Suprapubic skin (tissue), 4 donors: ENCODE results near the gene CALM1. TPM values are rescaled to one million over a fixed set of nuclear protein-coding genes. Genes with fewer than 3 reads are reported as not detected.
A peak's percentile ranks its signal among the peaks of the same experiment; 100 is the strongest.

Experiments used
- DNase-seq, 2 donors: peaks; one replicate each; pipeline ENCODE4 v3.0.0-alpha.2; 2019; ENCODE audit warnings: low spot score in 2 of 2
- H3K27ac ChIP-seq: fragments of 200-600 bp; sonication (generic); one replicate; pipeline ENCODE4 v1.5.1; 2019
- H3K27me3 ChIP-seq: fragments of 200-600 bp; sonication (generic); one replicate; pipeline ENCODE4 v1.5.1; 2019
- H3K36me3 ChIP-seq: fragments of 200-600 bp; sonication (generic); one replicate; pipeline ENCODE4 v1.5.1; 2019
- H3K4me1 ChIP-seq: fragments of 200-600 bp; sonication (generic); one replicate; pipeline ENCODE4 v1.5.1; 2019
- H3K4me3 ChIP-seq: fragments of 200-600 bp; sonication (generic); one replicate; pipeline ENCODE4 v1.5.1; 2019; ENCODE audit warnings: mild to moderate bottlenecking
- H3K9me3 ChIP-seq: fragments of 200-600 bp; sonication (generic); one replicate; pipeline ENCODE4 v1.5.1; 2019
- CTCF ChIP-seq, 2 donors: fragments of 200-600 bp in 1 of 2; fragments of 450-650 bp in 1 of 2; sonication (generic) in 1 of 2; IDR thresholded peaks; one replicate each; pipeline ENCODE4 v1.5.1; 2016 to 2019; ENCODE audit warnings: antibody characterized with exemption in 2 of 2, mild to moderate bottlenecking in 1 of 2, moderate library complexity in 1 of 2
- EP300 ChIP-seq: sonication (generic); formaldehyde crosslinking; IDR thresholded peaks from one replicate; pipeline ENCODE4 v1.6.1; 2017; ENCODE audit warnings: antibody characterized with exemption
- POLR2A ChIP-seq, 2 donors: fragments of 450-650 bp; IDR thresholded peaks; one replicate each; pipeline ENCODE4 v1.6.1; 2017; ENCODE audit warnings: antibody characterized with exemption in 2 of 2, mild to moderate bottlenecking in 2 of 2, moderate library complexity in 2 of 2
- POLR2AphosphoS5 ChIP-seq, 3 donors: sonication (generic); formaldehyde crosslinking; IDR thresholded peaks; one replicate each; pipeline ENCODE4 v1.6.1; 2017; ENCODE audit warnings: antibody characterized with exemption in 3 of 3
- WGBS: methylation state at CpG from one replicate; pipeline ENCODE4 v1.1.5; 2018; 5-methylcytosine and 5-hydroxymethylcytosine counted together
- total RNA-seq, 4 donors: library from RNA; depleted of rRNA; stranded (reverse); fragments of >200 nt; gene quantifications; one replicate each; pipeline ENCODE4 v1.1.0, GENCODE V29; 2016

CALM1 gene
- total RNA-seq, 4 donors from 2014 or later, result 258 to 369 (median 300) TPM

- TF ChIP-seq POLR2A (IDR thresholded peaks at IDR 0.05), result no peak
- no peak for TF ChIP-seq CTCF (IDR thresholded peaks at IDR 0.05)
- TF ChIP-seq POLR2AphosphoS5 (IDR thresholded peaks at IDR 0.05), result no peak
- TF ChIP-seq EP300, result no peak
- Histone ChIP-seq H3K9me3 (no peaks in the 10 kb centered on the region), H3K36me3 (no peaks in the 10 kb centered on the region), H3K4me1 (no peaks in the 10 kb centered on the region), H3K4me3 (no peak overlapping the region), H3K27ac (no peak overlapping the region), H3K27me3 (no peaks in the 10 kb centered on the region)
- DNase-seq, result peak in 1 of 2 donors; percentile 65
- WGBS, result 72% methylated on average over 12 of the region's 12 CpGs
These were observed 31.1 kb downstream of the CALM1 start for GRCh38 chr14:90427848-90428426.

GRCh38 chr14:90428676-90429075 is 31.8 kb downstream of the CALM1 start:
- H3K36me3 ChIP-seq, result no peaks in the 10 kb centered on the region
- 100% methylated on average over 2 of the region's 2 CpGs for WGBS
- H3K4me1 ChIP-seq, result no peaks in the 10 kb centered on the region
- DNase-seq, result peak in 1 of 2 donors; percentile 54
- no peak overlapping the region for H3K4me3 ChIP-seq
- H3K27me3 ChIP-seq, result no peaks in the 10 kb centered on the region
- TF ChIP-seq EP300 (no peak), CTCF (IDR thresholded peaks at IDR 0.05) (no peak), POLR2AphosphoS5 (IDR thresholded peaks at IDR 0.05) (no peak), POLR2A (IDR thresholded peaks at IDR 0.05) (no peak)
- H3K9me3 ChIP-seq, result no peaks in the 10 kb centered on the region
- no peak overlapping the region for H3K27ac ChIP-seq

- no peak for DNase-seq
- no peak overlapping the region for H3K27ac ChIP-seq
- no peak overlapping the region for H3K4me3 ChIP-seq
- 87% methylated on average over 3 of the region's 3 CpGs for WGBS
- no peaks in the 10 kb centered on the region for H3K36me3 ChIP-seq
- no peaks in the 10 kb centered on the region for H3K27me3 ChIP-seq
- no peaks in the 10 kb centered on the region for H3K9me3 ChIP-seq
- no peaks in the 10 kb centered on the region for H3K4me1 ChIP-seq
- no peak for TF ChIP-seq POLR2A (IDR thresholded peaks at IDR 0.05)
- no peak for TF ChIP-seq POLR2AphosphoS5 (IDR thresholded peaks at IDR 0.05)
- TF ChIP-seq EP300, result no peak
- no peak for TF ChIP-seq CTCF (IDR thresholded peaks at IDR 0.05)
These were observed 32.4 kb downstream of the CALM1 start for GRCh38 chr14:90429236-90429635.

GRCh38 chr14:90429754-90430153 is 32.9 kb downstream of the CALM1 start:
- no peak for TF ChIP-seq POLR2AphosphoS5 (IDR thresholded peaks at IDR 0.05)
- TF ChIP-seq EP300, result no peak
- no peak for TF ChIP-seq POLR2A (IDR thresholded peaks at IDR 0.05)
- no peak for TF ChIP-seq CTCF (IDR thresholded peaks at IDR 0.05)
- no peak for DNase-seq
- Histone ChIP-seq H3K9me3 (no peaks in the 10 kb centered on the region), H3K4me1 (no peaks in the 10 kb centered on the region), H3K36me3 (no peaks in the 10 kb centered on the region), H3K27me3 (no peaks in the 10 kb centered on the region), H3K4me3 (no peak overlapping the region), H3K27ac (no peak overlapping the region)
- 62% methylated on average over 3 of the region's 4 CpGs for WGBS

GRCh38 chr14:90434370-90435020 is 37.7 kb downstream of the CALM1 start:
- no peak for DNase-seq
- Histone ChIP-seq H3K27me3 (no peaks in the 10 kb centered on the region), H3K27ac (no peak overlapping the region), H3K36me3 (no peaks in the 10 kb centered on the region), H3K4me3 (no peak overlapping the region), H3K9me3 (no peaks in the 10 kb centered on the region), H3K4me1 (no peaks in the 10 kb centered on the region)
- TF ChIP-seq EP300, result no peak
- TF ChIP-seq POLR2A (IDR thresholded peaks at IDR 0.05), result no peak
- no peak for TF ChIP-seq CTCF (IDR thresholded peaks at IDR 0.05)
- TF ChIP-seq POLR2AphosphoS5 (IDR thresholded peaks at IDR 0.05), result no peak
- 84% methylated on average over 8 of the region's 9 CpGs for WGBS
